ENCODE data around the gene NINL. TPM values are rescaled to one million over a fixed set of nuclear protein-coding genes. Genes with fewer than 3 reads are reported as not detected.

NINL gene
- total RNA-seq, 4 donors from 2014 or later: 3.1 to 9.7 (median 5.7) TPM

DNA sequence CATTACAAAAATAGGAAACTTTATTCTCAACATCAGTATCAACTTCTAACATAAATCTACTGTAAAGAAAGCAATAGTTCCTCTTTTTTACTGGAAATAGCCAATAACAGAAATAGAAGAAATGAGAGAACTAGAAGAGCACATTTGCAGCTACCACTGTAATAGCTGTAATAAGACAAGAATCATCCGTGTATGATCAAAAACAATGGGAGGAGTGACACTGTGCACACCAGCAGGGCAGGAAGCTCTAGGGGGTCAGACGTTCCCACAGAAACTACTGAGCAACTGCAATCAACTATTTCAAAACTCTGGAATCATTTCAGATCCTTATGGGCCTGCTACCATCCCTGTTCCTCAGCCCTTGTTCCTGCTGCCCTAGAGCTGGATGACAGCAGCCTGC is 43.7 kb downstream of the NINL start:
- 29 to 41% methylated on average over 2 of the region's 2 CpGs for WGBS, 2 donors (ENCODE audit: low coverage in 1 of 2)
- H3K36me3 ChIP-seq: no peaks in the 10 kb centered on the region
- intact Hi-C loops (cut with DNase I; ENCODE audit: low total_unique reads) (no loop called here), in situ Hi-C loops (cut with MboI; ENCODE audit: low pct_ligation_motif_present in 1 of 4, low pct_unique_long_range_greater_than_20kb in 1 of 4, low sequenced_read_pairs in 3 of 4) (no loop called here)
- H3K9me3 ChIP-seq: no peaks in the 10 kb centered on the region
- TF ChIP-seq EP300 (IDR thresholded peaks at IDR 0.05; ENCODE audit: low read depth): no peak
- TF ChIP-seq, protein P1, sequence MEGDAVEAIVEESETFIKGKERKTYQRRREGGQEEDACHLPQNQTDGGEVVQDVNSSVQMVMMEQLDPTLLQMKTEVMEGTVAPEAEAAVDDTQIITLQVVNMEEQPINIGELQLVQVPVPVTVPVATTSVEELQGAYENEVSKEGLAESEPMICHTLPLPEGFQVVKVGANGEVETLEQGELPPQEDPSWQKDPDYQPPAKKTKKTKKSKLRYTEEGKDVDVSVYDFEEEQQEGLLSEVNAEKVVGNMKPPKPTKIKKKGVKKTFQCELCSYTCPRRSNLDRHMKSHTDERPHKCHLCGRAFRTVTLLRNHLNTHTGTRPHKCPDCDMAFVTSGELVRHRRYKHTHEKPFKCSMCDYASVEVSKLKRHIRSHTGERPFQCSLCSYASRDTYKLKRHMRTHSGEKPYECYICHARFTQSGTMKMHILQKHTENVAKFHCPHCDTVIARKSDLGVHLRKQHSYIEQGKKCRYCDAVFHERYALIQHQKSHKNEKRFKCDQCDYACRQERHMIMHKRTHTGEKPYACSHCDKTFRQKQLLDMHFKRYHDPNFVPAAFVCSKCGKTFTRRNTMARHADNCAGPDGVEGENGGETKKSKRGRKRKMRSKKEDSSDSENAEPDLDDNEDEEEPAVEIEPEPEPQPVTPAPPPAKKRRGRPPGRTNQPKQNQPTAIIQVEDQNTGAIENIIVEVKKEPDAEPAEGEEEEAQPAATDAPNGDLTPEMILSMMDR (IDR thresholded peaks at IDR 0.05): no peak
- no peak for TF ChIP-seq POLR2AphosphoS5 (IDR thresholded peaks at IDR 0.05)
- TF ChIP-seq POLR2A (IDR thresholded peaks at IDR 0.05): no peak
- H3K27ac ChIP-seq: no peak overlapping the region
- no peaks in the 10 kb centered on the region for H3K27me3 ChIP-seq
- no peak overlapping the region for H3K4me3 ChIP-seq
- H3K4me1 ChIP-seq: peaks cover 0 to 17% (median 5%) of the 10 kb centered on the region in 4 donors
- DNase-seq: no peak

DNA sequence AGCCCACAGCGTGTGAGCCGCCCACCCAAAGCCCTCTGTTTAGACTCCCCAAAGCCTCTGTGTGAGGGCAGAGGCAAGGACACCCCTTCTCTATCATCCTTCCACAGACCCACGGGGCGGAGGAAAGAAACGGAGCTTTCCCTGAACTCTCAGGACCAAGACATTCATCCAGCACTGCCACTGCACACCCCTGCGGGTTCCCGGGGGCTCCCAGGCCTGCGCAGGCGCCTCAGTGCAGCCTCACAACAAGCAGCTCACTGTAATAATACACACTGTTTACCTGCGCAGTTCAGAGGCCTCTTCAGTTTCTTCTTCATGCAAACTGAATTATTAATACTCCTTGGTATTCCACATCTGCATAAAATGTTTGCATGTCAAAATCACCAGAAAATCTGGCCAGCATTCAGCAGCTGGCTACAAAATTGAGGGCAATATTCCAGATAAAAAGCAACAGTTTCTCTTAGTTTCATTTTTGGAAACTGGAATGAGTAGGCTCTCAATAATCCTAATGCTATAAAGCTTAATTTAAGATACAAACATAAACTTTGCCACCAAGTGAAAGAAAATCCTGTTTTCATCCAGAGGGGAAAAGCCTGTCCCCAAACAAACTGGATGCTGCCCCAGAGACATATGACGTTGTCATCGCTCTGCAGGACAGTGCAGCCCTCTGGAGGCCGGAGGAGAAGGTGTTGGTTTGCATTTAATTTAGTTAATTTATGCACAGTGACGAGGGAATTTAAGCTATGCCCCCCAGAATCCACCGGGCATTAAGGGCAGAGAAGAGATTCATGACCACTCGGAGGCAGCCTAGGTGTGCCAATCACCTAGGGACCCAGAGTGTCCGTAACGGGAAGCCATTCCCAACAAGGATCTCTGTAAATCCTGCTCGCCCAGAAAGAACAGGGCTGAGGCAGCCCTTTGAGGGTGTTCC is 45.3 kb downstream of the NINL start:
- WGBS, 2 donors (ENCODE audit: low coverage in 1 of 2): 45% methylated on average over 8 to 19 of the region's 19 CpGs
- intact Hi-C loops (cut with DNase I; ENCODE audit: low total_unique reads) (no loop called here), in situ Hi-C loops (cut with MboI; ENCODE audit: low pct_ligation_motif_present in 1 of 4, low pct_unique_long_range_greater_than_20kb in 1 of 4, low sequenced_read_pairs in 3 of 4) (no loop called here)
- Histone ChIP-seq H3K27ac (peak overlapping the region; percentile 43 to 66 (median 46)), H3K4me3 (peak overlapping the region in 3 of 4 donors; percentile 10 to 42 (median 17)), H3K36me3 (no peaks in the 10 kb centered on the region), H3K27me3 (no peaks in the 10 kb centered on the region), H3K4me1 (peaks cover 0 to 17% (median 5%) of the 10 kb centered on the region in 4 donors), H3K9me3 (no peaks in the 10 kb centered on the region)
- DNase-seq: no peak
- no peak for TF ChIP-seq EP300 (IDR thresholded peaks at IDR 0.05; ENCODE audit: low read depth)
- TF ChIP-seq, protein P1 (IDR thresholded peaks at IDR 0.05): peak; percentile 28 to 52 (median 40)

DNA sequence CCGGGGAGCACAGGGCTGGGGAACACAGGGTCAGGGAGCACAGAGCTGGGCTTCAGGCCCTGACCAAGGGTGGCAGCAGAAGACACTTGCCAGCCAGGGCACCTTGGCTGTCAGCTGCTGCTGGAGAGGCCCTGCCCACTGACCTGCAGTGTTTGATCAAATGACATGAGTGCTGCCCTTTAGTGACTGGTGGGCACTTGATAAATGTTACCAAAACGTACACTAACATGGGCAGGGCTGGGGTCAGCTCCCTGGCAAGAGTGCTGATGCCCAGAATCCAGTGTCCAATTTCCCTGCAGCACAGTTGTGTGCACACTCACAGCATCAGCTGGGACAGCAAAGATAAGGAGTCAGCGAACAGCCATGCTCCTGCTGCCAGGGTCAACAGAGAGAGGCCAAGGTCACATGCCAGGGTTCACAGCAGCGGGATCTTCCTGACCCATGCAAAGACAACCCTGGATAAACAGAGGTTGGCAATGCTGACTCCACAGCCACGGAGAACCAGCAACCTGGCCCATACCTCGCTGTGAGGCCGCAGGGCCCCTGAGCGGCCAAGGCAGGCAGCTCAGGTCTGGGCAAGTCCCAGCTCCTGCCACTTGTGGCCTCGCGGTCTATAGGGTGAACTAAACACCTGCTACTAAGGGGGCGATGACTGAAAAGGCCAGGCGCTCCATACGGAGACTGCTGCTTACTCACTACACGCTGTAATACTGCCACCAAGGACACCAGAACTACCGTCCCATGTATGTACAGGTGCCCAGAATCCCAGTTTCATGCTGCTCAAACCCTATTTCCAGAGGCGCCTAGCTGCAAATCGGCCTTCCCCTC is 46.3 kb downstream of the NINL start:
- in situ Hi-C loops (cut with MboI; ENCODE audit: low pct_ligation_motif_present in 1 of 4, low pct_unique_long_range_greater_than_20kb in 1 of 4, low sequenced_read_pairs in 3 of 4): no loop called here
- 83 to 100% methylated on average over 1 to 17 of the region's 17 CpGs for WGBS, 2 donors (ENCODE audit: low coverage in 1 of 2)
- no peaks in the 10 kb centered on the region for H3K36me3 ChIP-seq

More for the DNA sequence above, 46.3 kb downstream of the NINL start:
- no peak for DNase-seq
- TF ChIP-seq EP300 (IDR thresholded peaks at IDR 0.05; ENCODE audit: low read depth) (no peak), POLR2A (IDR thresholded peaks at IDR 0.05) (no peak), POLR2AphosphoS5 (IDR thresholded peaks at IDR 0.05) (no peak)
- TF ChIP-seq, protein P1 (IDR thresholded peaks at IDR 0.05): no peak
- Histone ChIP-seq H3K27ac (peak overlapping the region; percentile 43 to 66 (median 46)), H3K27me3 (no peaks in the 10 kb centered on the region), H3K4me3 (peak overlapping the region in 3 of 4 donors; percentile 4 to 42 (median 17)), H3K9me3 (no peaks in the 10 kb centered on the region), H3K4me1 (peaks cover 0 to 17% (median 5%) of the 10 kb centered on the region in 4 donors)
- intact Hi-C loops (cut with DNase I; ENCODE audit: low total_unique reads): no loop called here
